Thyroid gland (tissue), 4 donors: ENCODE results near the gene VRK1.

Source experiments
- POLR2A ChIP-seq, 2 donors: fragments of 450-650 bp; IDR thresholded peaks; one replicate each; pipeline ENCODE4 v1.6.1; 2017; ENCODE audit warnings: antibody characterized with exemption in 2 of 2, mild to moderate bottlenecking in 2 of 2, moderate library complexity in 1 of 2
- TF ChIP-seq, protein P1 (sequence below), 6 experiments: fragments of 200-600 bp in 3 of 6; fragments of 450-650 bp in 3 of 6; sonication (generic) in 3 of 6; IDR thresholded peaks; one replicate each; pipeline ENCODE4 v1.5.1; 2016 to 2019; ENCODE audit warnings: antibody characterized with exemption in 6 of 6, mild to moderate bottlenecking in 2 of 6, inconsistent platforms in 1 of 6, moderate library complexity in 1 of 6

DNA sequence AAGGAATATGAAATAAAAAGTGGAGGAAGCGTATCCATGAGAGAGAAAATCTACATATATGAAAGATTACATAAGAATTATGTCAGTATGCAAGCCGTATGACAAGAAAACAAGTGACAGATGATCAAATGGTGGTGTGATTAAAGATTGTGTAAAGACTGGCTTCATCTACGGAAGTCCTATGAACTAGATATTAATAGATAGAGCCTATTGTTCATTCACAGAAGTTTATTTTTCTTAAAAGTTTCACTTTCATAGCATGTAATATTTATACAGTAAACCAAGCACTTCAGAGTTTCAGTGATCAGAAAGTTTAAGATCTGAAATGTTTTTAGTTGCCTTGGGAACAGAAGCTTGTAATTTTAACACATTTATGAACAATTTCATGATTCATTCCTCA is 84.5 kb downstream of the VRK1 start:
- TF ChIP-seq, protein P1, sequence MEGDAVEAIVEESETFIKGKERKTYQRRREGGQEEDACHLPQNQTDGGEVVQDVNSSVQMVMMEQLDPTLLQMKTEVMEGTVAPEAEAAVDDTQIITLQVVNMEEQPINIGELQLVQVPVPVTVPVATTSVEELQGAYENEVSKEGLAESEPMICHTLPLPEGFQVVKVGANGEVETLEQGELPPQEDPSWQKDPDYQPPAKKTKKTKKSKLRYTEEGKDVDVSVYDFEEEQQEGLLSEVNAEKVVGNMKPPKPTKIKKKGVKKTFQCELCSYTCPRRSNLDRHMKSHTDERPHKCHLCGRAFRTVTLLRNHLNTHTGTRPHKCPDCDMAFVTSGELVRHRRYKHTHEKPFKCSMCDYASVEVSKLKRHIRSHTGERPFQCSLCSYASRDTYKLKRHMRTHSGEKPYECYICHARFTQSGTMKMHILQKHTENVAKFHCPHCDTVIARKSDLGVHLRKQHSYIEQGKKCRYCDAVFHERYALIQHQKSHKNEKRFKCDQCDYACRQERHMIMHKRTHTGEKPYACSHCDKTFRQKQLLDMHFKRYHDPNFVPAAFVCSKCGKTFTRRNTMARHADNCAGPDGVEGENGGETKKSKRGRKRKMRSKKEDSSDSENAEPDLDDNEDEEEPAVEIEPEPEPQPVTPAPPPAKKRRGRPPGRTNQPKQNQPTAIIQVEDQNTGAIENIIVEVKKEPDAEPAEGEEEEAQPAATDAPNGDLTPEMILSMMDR (IDR thresholded peaks at IDR 0.05), result no peak
- no peak for TF ChIP-seq POLR2A (IDR thresholded peaks at IDR 0.05)
